Measurements from ENCODE around the gene MYH6. TPM values are rescaled to one million over a fixed set of nuclear protein-coding genes. Genes with fewer than 3 reads are reported as not detected.
"Not testable (repeated sequence)": the region's sequence is repeated elsewhere in the genome, so short reads cannot be mapped to it uniquely, and the experiment has no call there.

Gene MYH6
- total and polyA plus RNA-seq, 4 donors = 0.05 to 0.17 (median 0.06) TPM; not detected in 1

DNA sequence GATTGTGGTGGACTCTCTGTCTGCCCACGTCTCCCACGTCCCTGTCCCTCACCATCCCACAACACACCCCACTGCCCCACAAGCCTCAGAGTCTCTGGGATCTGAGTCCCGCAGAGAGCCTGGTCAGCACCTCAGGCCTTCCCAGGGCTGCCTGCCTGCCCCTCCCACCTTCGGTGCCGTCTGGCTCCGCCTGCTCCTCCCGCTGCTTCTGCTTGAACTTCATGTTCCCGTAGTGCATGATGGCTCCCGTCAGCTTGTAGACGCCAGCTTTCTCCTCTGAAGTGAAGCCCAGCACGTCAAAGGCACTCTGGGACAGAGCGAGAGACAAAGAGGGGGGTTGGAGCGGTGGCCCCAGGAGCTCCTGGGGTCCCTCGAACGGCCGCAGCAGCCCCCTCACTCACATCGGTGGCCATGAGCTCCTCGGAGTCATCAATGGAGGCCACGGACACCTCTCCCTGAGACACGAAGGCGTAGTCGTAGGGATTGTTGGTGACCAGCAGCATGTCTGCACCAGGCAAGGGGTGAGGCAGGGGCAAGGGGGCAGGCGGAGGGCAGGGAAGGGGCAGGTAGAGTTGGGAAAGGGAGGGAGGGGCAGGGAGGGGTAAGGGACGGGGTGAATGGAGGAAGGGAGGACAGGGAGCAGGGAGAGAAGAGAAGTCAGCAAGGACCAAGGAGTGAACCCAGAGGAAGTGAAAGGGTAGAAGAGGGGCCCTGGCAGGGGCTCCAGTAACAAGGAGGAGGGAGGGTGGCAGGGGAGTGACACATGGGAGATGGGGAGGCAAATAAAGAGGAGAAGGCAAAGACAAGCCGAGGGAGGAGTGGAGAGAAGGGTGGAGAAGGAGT is 5.6 kb downstream of the MYH6 start:
- Histone ChIP-seq H3K4me3 (ENCODE audit: low read depth in 1 of 3, low read length in 3 of 3) (no peak overlapping the region), H3K27me3 (ENCODE audit: control insufficient read depth in 4 of 4, insufficient read depth in 4 of 4, low read length in 3 of 4) (peaks cover 0 to 10% (median 5%) of the 10 kb centered on the region in 4 donors), H3K9me3 (ENCODE audit: control insufficient read depth in 4 of 4, low read length in 3 of 4) (no peaks in the 10 kb centered on the region), H3K27ac (ENCODE audit: low read depth in 1 of 2, low read length in 2 of 2) (no peak overlapping the region), H3K9ac (ENCODE audit: low read depth in 1 of 2, low read length in 2 of 2) (no peak overlapping the region), H3K36me3 (ENCODE audit: control insufficient read depth in 4 of 4, insufficient read depth in 3 of 4, low read depth in 1 of 4, low read length in 3 of 4) (no peaks in the 10 kb centered on the region), H3K4me1 (ENCODE audit: control insufficient read depth in 4 of 4, insufficient read depth in 4 of 4, low read length in 3 of 4) (no peaks in the 10 kb centered on the region)
- TF ChIP-seq MAX (IDR thresholded peaks at IDR 0.05) (no peak), RXRA (IDR thresholded peaks at IDR 0.05) (no peak), YY1 (IDR thresholded peaks at IDR 0.05) (no peak), HNF4A (conservative IDR thresholded peaks at IDR 0.05) (no peak), JUND (IDR thresholded peaks at IDR 0.05) (no peak), RAD21 (IDR thresholded peaks at IDR 0.05) (no peak), HNF4G (IDR thresholded peaks at IDR 0.05) (no peak), GABPA (IDR thresholded peaks at IDR 0.05 in 1 of 2, conservative IDR thresholded peaks at IDR 0.05 in 1 of 2) (no peak), REST (IDR thresholded peaks at IDR 0.05) (no peak), FOXA1 (IDR thresholded peaks at IDR 0.05) (no peak), EGR1 (IDR thresholded peaks at IDR 0.05; ENCODE audit: low read depth in 2 of 2) (no peak), NR2F2 (IDR thresholded peaks at IDR 0.05) (no peak)
- TF ChIP-seq, protein P1, sequence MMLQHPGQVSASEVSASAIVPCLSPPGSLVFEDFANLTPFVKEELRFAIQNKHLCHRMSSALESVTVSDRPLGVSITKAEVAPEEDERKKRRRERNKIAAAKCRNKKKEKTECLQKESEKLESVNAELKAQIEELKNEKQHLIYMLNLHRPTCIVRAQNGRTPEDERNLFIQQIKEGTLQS (IDR thresholded peaks at IDR 0.05) = no peak
- 57% methylated on average over 25 of the region's 25 CpGs for WGBS
- no peak for DNase-seq (ENCODE audit: low spot score)

- WGBS = 75% methylated on average over 4 of the region's 4 CpGs
- no peak for TF ChIP-seq EGR1 (IDR thresholded peaks at IDR 0.05; ENCODE audit: low read depth in 2 of 2)
- no peak for TF ChIP-seq YY1 (IDR thresholded peaks at IDR 0.05)
- TF ChIP-seq RXRA (IDR thresholded peaks at IDR 0.05) = no peak
- TF ChIP-seq RAD21 (IDR thresholded peaks at IDR 0.05) = no peak
- no peak for TF ChIP-seq HNF4G (IDR thresholded peaks at IDR 0.05)
- no peak for TF ChIP-seq TAF1 (conservative IDR thresholded peaks at IDR 0.05)
- TF ChIP-seq, protein P1 (IDR thresholded peaks at IDR 0.05) = no peak
- TF ChIP-seq SP1 (IDR thresholded peaks at IDR 0.05) = no peak
- no peak for TF ChIP-seq CTCF (IDR thresholded peaks at IDR 0.05; ENCODE audit: low read depth, low read length, missing input control)
- TF ChIP-seq ZBTB33 (IDR thresholded peaks at IDR 0.05) = no peak
- TF ChIP-seq FOXA1 (IDR thresholded peaks at IDR 0.05) = no peak
Measured at GRCh38 chr14:23401291-23401690, 6.8 kb downstream of the MYH6 start.

GRCh38 chr14:23400496-23401149 is 7.5 kb downstream of the MYH6 start:
- not testable (repeated sequence) for H3K27ac ChIP-seq (ENCODE audit: low read depth in 1 of 2, low read length in 2 of 2); H3K36me3 ChIP-seq (ENCODE audit: control insufficient read depth in 4 of 4, insufficient read depth in 3 of 4, low read depth in 1 of 4, low read length in 3 of 4); H3K9me3 ChIP-seq (ENCODE audit: control insufficient read depth in 4 of 4, low read length in 3 of 4); H3K4me1 ChIP-seq (ENCODE audit: control insufficient read depth in 4 of 4, insufficient read depth in 4 of 4, low read length in 3 of 4); H3K27me3 ChIP-seq (ENCODE audit: control insufficient read depth in 4 of 4, insufficient read depth in 4 of 4, low read length in 3 of 4); H3K9ac ChIP-seq (ENCODE audit: low read depth in 1 of 2, low read length in 2 of 2); DNase-seq (ENCODE audit: low spot score); H3K4me3 ChIP-seq (ENCODE audit: low read depth in 1 of 3, low read length in 3 of 3)
- WGBS = 85% methylated on average over 16 of the region's 16 CpGs

More at GRCh38 chr14:23401291-23401690, 6.8 kb downstream of the MYH6 start:
- Histone ChIP-seq H3K4me3 (ENCODE audit: low read depth in 1 of 3, low read length in 3 of 3) (no peak overlapping the region), H3K27ac (ENCODE audit: low read depth in 1 of 2, low read length in 2 of 2) (no peak overlapping the region), H3K4me1 (ENCODE audit: control insufficient read depth in 4 of 4, insufficient read depth in 4 of 4, low read length in 3 of 4) (no peaks in the 10 kb centered on the region), H3K9me3 (ENCODE audit: control insufficient read depth in 4 of 4, low read length in 3 of 4) (no peaks in the 10 kb centered on the region), H3K9ac (ENCODE audit: low read depth in 1 of 2, low read length in 2 of 2) (no peak overlapping the region), H3K36me3 (ENCODE audit: control insufficient read depth in 4 of 4, insufficient read depth in 3 of 4, low read depth in 1 of 4, low read length in 3 of 4) (no peaks in the 10 kb centered on the region), H3K27me3 (ENCODE audit: control insufficient read depth in 4 of 4, insufficient read depth in 4 of 4, low read length in 3 of 4) (peaks cover 0 to 10% (median 0%) of the 10 kb centered on the region in 4 donors)
- DNase-seq (ENCODE audit: low spot score) = no peak

Data from liver (tissue), 9 donors.